Lung (tissue), 12 donors: ENCODE measurements around the gene RNGTT. TPM values are rescaled to one million over a fixed set of nuclear protein-coding genes. Genes with fewer than 3 reads are reported as not detected.

Source experiments
- ATAC-seq: fragments of 200-7000 bp; cut with Tn5 transposase; one replicate; pipeline ENCODE4 v1.9.1; 2020; ENCODE audit warnings: moderate number of reproducible peaks; ENCODE audit not compliant: insufficient read depth, low FRiP score
- DNase-seq, 3 donors: peaks; one replicate each; pipeline ENCODE4 v3.0.0-alpha.2; 2013 to 2017
- H3K27ac ChIP-seq, 2 donors: one replicate each; pipeline ENCODE4 v1.5.1; 2013; ENCODE audit warnings: mild to moderate bottlenecking in 2 of 2, moderate library complexity in 2 of 2, control low read depth in 1 of 2, inconsistent platforms in 1 of 2, low read depth in 1 of 2, low read length in 1 of 2
- H3K27me3 ChIP-seq, 3 donors: one replicate each; pipeline ENCODE4 v1.5.1; 2013; ENCODE audit warnings: low read length in 2 of 3; ENCODE audit not compliant: control insufficient read depth in 3 of 3, insufficient read depth in 3 of 3
- H3K36me3 ChIP-seq, 4 donors: one replicate each; pipeline ENCODE4 v1.5.1; 2013; ENCODE audit warnings: low read length in 4 of 4, mild to moderate bottlenecking in 1 of 4, moderate library complexity in 1 of 4; ENCODE audit not compliant: control insufficient read depth in 4 of 4, insufficient read depth in 4 of 4
- H3K4me1 ChIP-seq, 5 donors: one replicate each; pipeline ENCODE4 v1.5.1; 2013; ENCODE audit warnings: low read length in 5 of 5, mild to moderate bottlenecking in 2 of 5, moderate library complexity in 1 of 5; ENCODE audit not compliant: control insufficient read depth in 5 of 5, insufficient read depth in 5 of 5
- H3K4me3 ChIP-seq: one replicate; pipeline ENCODE4 v1.5.1; 2013; ENCODE audit warnings: mild to moderate bottlenecking, control low read depth, moderate library complexity
- H3K9ac ChIP-seq, 2 donors: one replicate each; pipeline ENCODE4 v1.5.1; 2013; ENCODE audit warnings: low read length in 2 of 2, control low read depth in 1 of 2; ENCODE audit not compliant: insufficient read depth in 1 of 2
- H3K9me3 ChIP-seq, 4 donors: one replicate each; pipeline ENCODE4 v1.5.1; 2013; ENCODE audit warnings: low read length in 3 of 4, mild to moderate bottlenecking in 1 of 4, moderate library complexity in 1 of 4; ENCODE audit not compliant: control insufficient read depth in 4 of 4, insufficient read depth in 3 of 4
- WGBS, 2 donors: extraction: QIAGEN DNeasy Blood & Tissue Kit; methylation state at CpG; one replicate each; pipeline ENCODE4 v1.1.7; 2013; 5-methylcytosine and 5-hydroxymethylcytosine counted together
- polyA plus RNA-seq, 2 donors: library from polyadenylated mRNA; stranded (reverse); fragments of 200-250 nt; gene quantifications; one replicate each; pipeline ENCODE4 v1.2.1, GENCODE V29; 2013
- total RNA-seq, 2 donors: library from RNA; depleted of rRNA in 1 of 2; stranded (reverse); fragments of >200 nt in 1 of 2; gene quantifications; one replicate each; pipeline ENCODE4 v1.2.1, GENCODE V29; 2014 to 2021
- TF ChIP-seq, protein P1 (sequence below): IDR thresholded peaks from 2 replicates; pipeline ENCODE4 v1.5.1; 2012; ENCODE audit warnings: mild to moderate bottlenecking; ENCODE audit errors: control extremely low read depth, extremely low read depth
- donor health status: control.
- donor health status: control.
- donor health status: Bipolar disorder and iron deficiency.
- donor health status: healthy.
- donor health status: DM: yes; HTN: yes; CAD: no.

RNGTT gene
- total and polyA plus RNA-seq, 4 donors: 3.0 to 25.0 (median 9.2) TPM

DNA sequence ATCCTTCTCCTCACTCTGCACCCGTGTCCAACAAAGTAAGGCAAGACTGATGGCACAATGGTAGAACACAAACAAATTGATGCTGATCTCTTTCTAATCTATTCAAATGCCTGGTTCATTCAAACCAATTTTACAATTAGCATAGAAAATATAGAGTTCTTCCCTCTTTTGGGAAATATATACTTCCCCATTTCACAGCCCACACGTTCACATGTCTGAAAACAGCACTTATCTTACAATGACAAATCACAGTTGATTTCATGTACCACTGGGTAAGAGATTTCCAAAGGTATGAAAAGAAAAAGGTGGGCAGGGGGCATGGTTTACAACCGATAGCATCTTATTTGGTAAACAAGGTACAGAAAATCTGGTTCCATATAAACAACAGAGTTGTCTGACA, 137.6 kb downstream of the RNGTT start:
- DNase-seq (no peak), ATAC-seq (no peak)
- Histone ChIP-seq H3K4me3 (no peak overlapping the region), H3K9me3 (peaks cover 0 to 2% (median 0%) of the 10 kb centered on the region in 4 donors), H3K4me1 (peaks cover 0 to 2% (median 0%) of the 10 kb centered on the region in 5 donors), H3K27me3 (no peaks in the 10 kb centered on the region), H3K36me3 (peaks cover 0 to 2% (median 0%) of the 10 kb centered on the region in 4 donors), H3K27ac (no peak overlapping the region), H3K9ac (no peak overlapping the region)
- TF ChIP-seq, protein P1, sequence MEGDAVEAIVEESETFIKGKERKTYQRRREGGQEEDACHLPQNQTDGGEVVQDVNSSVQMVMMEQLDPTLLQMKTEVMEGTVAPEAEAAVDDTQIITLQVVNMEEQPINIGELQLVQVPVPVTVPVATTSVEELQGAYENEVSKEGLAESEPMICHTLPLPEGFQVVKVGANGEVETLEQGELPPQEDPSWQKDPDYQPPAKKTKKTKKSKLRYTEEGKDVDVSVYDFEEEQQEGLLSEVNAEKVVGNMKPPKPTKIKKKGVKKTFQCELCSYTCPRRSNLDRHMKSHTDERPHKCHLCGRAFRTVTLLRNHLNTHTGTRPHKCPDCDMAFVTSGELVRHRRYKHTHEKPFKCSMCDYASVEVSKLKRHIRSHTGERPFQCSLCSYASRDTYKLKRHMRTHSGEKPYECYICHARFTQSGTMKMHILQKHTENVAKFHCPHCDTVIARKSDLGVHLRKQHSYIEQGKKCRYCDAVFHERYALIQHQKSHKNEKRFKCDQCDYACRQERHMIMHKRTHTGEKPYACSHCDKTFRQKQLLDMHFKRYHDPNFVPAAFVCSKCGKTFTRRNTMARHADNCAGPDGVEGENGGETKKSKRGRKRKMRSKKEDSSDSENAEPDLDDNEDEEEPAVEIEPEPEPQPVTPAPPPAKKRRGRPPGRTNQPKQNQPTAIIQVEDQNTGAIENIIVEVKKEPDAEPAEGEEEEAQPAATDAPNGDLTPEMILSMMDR: no peak
- WGBS, 2 donors: 73 to 87% methylated on average over 3 of the region's 3 CpGs

GRCh38 chr6:88823998-88824397, 139.4 kb downstream of the RNGTT start:
- H3K36me3 ChIP-seq: peaks cover 0 to 2% (median 0%) of the 10 kb centered on the region in 4 donors
- H3K27ac ChIP-seq: no peak overlapping the region
- no peak overlapping the region for H3K9ac ChIP-seq
- TF ChIP-seq, protein P1: no peak
- peaks cover 0 to 2% (median 0%) of the 10 kb centered on the region in 4 donors for H3K9me3 ChIP-seq
- no peak for DNase-seq
- ATAC-seq: no peak
- no peak overlapping the region for H3K4me3 ChIP-seq
- WGBS, 2 donors: 63 to 78% methylated on average over 2 of the region's 2 CpGs
- H3K27me3 ChIP-seq: no peaks in the 10 kb centered on the region
- H3K4me1 ChIP-seq: peaks cover 0 to 2% (median 0%) of the 10 kb centered on the region in 5 donors

DNA sequence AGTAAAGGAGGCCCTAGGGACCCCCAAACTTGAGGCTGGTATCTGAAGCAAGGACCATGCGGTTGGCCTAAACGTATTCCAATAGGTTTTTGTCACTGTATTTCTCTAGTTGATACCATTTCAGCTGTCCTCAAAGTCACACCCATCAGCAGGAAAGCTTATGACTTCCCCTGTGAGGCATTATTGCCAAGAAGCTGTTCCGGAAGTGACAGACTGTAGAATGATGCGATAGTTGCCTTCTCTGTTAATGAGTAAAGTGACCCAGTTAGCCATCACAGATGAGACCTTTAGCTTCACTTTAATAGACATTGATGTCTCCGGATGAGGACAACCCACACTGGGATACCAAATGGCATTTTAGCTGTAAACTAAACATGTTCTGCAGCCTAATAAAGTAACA, 147.9 kb downstream of the RNGTT start:
- Histone ChIP-seq H3K4me3 (no peak overlapping the region), H3K4me1 (peaks cover 0 to 1% (median 0%) of the 10 kb centered on the region in 5 donors), H3K9ac (no peak overlapping the region), H3K36me3 (peaks cover 0 to 4% (median 0%) of the 10 kb centered on the region in 4 donors), H3K27me3 (no peaks in the 10 kb centered on the region), H3K27ac (no peak overlapping the region), H3K9me3 (no peaks in the 10 kb centered on the region)
- 89 to 91% methylated on average over 5 of the region's 5 CpGs for WGBS, 2 donors
- ATAC-seq (no peak), DNase-seq (no peak)
- TF ChIP-seq, protein P1: no peak

- TF ChIP-seq, protein P1: no peak
- H3K36me3 ChIP-seq: peaks cover 0 to 4% (median 0%) of the 10 kb centered on the region in 4 donors
- no peak for DNase-seq
- no peak overlapping the region for H3K9ac ChIP-seq
- H3K4me3 ChIP-seq: no peak overlapping the region
- 47 to 70% methylated on average over 1 of the region's 1 CpG for WGBS, 2 donors
- no peak overlapping the region for H3K27ac ChIP-seq
- no peaks in the 10 kb centered on the region for H3K27me3 ChIP-seq
- H3K9me3 ChIP-seq: no peaks in the 10 kb centered on the region
- no peak for ATAC-seq
- H3K4me1 ChIP-seq: peaks cover 0 to 1% (median 0%) of the 10 kb centered on the region in 5 donors
Observed at GRCh38 chr6:88814909-88815308, 148.5 kb downstream of the RNGTT start.
